Activated CD8-positive, alpha-beta memory T cell treated with anti-CD3 and anti-CD28 coated beads, Interleukin-2, amount 50 U/mL, for 1 hour (primary cell): ENCODE data around the gene FTCD.
"Not testable (repeated sequence)": the region's sequence is repeated elsewhere in the genome, so short reads cannot be mapped to it uniquely, and the experiment has no call there.

Experiments
- DNase-seq: peaks from one replicate; pipeline ENCODE4 v3.0.0-alpha.2; 2020; ENCODE audit errors: extremely low read depth

The FTCD gene

DNA sequence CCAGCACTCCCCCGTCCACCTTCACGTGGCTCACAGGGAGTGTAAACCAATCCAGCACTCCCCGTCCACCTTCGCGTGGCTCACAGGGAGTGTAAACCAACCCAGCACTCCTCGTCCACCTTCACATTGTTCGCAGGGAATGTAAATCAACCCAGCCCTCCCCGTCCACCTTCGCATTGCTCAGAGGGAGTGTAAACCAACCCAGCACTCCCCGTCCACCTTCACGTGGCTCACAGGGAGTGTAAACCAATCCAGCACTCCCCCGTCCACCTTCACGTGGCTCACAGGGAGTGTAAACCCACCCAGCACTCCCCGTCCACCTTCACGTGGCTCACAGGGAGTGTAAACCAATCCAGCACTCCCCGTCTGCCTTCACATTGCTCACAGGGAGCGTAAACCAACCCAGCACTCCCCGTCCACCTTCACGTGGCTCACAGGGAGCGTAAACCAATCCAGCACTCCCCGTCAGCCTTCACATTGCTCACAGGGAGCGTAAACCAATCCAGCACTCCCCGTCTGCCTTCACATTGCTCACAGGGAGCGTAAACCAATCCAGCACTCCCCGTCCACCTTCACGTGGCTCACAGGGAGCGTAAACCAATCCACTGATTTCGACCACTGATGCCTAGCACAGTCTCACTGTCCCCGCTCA, 14.9 kb downstream of the FTCD start:
- not testable (repeated sequence) for DNase-seq

DNA sequence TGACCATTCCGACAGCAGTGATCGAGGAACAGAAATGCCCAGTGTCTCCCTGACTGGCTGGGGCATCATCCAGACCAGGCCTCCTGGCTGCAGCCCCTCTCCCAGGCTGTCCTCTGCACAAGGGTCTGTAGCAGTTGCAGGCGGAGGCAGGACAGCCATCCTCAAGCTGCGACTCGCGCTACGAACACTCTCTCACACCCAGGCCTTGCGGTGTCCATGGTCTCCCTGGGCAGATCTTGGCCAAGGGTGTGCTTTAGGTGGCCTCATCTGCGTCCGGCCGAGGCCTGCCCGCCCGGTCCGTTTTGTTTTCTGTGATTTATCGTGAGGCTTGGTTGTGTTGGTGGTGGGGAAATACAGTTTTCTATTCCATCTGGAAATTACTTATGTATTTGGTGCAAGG, 15.7 kb downstream of the FTCD start:
- no peak for DNase-seq

DNA sequence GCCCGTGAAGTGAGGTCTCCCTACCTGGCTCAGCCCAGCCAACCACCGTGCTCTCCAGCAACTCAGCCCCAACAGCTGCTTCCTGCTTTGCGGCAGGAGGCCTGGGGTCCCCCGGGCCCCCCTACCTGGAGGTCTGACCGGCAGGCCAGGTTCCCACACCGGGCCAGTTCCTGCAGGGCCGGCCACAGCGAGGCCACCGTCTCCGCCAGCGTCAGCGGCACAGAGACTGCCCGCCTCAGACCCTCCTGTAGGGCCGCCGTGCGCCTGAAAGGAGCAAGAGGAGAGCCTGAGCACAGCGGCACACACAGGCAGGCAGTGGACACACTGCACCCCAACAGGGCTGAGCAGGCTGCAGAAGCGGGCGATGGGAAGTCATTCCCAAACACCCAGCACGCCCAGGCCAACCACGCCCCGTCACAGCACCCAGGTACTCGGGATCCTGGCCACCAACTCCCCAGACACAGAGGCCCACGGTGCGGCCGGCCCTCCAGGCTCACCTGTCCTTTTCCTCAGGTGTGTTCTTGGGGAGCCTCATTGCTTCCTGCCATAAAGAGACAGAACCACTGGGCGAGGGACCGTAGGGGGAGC, 16.9 kb downstream of the FTCD start:
- DNase-seq: no peak

DNA sequence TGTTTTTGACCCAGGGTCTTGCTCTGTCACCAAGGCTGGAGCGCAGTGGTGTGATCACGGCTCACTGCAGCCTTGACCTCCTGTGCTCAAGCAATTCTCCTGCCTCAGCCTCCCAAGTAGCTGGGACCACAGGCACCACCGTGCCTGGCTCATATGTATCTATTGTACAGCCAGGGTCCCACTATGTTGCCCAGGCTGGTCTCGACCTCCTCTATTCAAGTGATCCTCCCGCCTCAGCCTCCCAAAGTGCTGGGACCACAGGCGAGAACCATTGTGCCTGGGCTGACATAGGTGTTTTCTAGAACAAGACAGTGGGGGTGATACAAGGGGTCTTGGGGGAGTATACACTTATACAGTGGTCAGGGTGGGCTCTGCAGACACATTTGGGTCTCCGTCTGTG, 17.5 kb downstream of the FTCD start:
- no peak for DNase-seq

DNA sequence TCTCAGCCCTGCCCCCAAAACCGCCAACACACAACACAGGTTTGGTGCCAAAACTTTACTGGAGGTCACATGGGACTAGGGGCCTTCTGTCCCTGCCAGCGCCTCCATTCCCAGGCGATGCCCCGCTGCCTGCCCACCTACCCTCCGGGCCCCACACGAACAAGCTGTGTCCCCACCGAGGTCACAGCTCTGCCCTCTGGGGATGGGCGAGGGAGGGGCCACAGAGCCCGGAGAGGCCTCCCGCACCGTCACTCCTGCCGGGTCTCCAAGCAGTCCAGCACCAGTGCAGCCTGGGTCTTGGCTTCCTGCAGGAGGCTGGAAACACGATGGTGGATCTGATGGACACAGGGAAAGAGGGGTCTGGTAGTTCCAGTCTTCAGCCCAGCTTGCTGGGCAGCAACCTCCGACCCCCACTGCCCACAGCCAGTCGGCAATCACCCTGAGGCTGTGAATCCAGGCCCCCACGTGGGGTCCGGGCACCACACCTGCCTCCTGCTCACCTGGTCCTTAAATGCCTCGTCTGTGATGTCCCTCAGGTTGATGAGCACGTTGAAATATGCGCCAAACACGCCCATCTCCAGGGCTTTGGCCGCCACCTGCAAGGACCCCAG, 18.5 kb downstream of the FTCD start:
- DNase-seq: no peak

DNA sequence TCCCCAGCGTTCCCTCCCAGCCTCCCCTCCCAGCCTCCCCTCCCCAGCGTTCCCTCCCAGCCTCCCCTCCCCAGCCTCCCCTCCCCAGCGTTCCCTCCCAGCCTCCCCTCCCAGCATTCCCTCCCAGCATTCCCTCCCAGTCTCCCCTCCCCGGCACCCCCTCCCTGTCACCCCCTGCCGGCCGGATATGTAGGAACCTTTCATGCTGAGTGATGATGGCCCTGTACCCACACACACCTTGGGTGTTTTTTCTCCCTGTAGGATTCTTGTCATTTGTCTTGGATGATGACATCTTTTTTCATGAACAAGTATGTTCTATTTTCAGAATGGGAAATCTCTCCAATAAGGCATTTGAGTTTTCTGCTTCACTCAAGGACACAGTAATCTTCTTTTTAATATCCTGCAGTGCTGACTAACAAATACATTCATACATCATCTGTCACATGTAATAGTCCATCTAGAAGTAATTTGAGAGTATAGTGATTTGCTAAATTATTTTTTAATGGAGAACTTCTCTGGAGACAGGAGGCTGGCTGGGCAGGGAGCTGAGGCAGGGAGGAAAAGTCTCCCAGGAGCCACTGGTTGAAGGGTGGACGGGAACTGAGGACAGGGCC, 19.5 kb downstream of the FTCD start:
- no peak for DNase-seq

DNA sequence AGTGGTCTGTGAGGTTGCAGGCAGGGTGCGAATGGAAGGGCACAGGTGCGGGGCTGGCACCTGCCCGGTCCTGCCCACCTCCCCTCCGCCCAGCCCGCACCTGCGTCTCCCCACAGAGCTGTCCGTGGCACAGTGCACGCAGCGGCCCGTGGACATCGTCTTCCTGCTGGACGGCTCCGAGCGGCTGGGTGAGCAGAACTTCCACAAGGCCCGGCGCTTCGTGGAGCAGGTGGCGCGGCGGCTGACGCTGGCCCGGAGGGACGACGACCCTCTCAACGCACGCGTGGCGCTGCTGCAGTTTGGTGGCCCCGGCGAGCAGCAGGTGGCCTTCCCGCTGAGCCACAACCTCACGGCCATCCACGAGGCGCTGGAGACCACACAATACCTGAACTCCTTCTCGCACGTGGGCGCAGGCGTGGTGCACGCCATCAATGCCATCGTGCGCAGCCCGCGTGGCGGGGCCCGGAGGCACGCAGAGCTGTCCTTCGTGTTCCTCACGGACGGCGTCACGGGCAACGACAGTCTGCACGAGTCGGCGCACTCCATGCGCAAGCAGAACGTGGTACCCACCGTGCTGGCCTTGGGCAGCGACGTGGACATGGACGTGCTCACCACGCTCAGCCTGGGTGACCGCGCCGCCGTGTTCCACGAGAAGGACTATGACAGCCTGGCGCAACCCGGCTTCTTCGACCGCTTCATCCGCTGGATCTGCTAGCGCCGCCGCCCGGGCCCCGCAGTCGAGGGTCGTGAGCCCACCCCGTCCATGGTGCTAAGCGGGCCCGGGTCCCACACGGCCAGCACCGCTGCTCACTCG, 23.3 kb downstream of the FTCD start:
- no peak for DNase-seq

DNA sequence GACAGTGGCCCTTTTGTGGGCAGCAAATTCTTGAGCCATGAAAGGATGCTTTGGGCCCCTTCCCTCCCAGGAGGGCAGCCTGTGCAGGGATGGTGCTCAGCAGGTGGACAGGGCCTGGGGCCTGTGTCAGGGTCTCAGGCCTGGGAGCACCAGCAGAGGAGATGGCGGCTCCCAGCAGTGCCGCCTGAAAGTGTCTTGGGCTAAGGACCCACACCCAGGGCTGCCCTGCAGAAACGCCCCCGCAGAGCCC, 23.9 kb downstream of the FTCD start:
- no peak for DNase-seq

DNA sequence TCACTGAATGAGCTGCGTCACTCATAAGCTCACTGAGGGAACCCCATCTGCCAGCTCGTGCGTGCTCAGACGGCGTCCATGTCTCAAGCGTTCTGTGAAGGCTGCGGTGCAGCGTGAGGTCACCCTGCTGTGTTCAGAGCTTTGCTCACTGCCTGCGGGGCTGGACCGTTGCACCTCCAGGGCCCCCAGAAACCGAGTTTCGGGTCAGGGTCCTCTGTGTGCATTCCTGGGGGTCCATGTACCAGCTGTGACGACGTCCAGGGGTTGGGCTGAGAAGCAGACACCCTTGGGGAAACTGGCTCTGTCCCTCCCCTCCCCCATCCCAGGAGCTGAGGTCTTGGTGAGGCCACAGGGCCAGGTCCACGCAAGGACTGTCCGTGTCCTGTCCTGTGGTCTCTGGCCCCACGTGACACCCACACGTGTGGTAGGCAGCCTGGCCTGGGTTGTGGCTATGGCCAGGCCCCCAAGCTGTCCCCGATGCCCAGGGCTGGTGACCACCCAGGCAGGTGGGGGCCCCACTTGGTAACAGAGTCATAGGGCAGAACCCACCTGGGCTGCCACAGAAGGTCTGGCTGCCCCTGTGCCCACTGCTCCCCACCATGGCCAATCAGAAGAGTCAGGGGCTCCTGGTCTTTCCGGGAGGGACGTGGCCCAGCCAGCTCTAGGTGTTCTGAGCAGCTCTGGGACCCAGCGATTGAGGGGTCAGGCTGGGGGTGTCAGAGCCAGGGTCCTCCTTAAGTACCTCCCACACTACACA, 24.4 kb downstream of the FTCD start:
- DNase-seq: no peak

DNA sequence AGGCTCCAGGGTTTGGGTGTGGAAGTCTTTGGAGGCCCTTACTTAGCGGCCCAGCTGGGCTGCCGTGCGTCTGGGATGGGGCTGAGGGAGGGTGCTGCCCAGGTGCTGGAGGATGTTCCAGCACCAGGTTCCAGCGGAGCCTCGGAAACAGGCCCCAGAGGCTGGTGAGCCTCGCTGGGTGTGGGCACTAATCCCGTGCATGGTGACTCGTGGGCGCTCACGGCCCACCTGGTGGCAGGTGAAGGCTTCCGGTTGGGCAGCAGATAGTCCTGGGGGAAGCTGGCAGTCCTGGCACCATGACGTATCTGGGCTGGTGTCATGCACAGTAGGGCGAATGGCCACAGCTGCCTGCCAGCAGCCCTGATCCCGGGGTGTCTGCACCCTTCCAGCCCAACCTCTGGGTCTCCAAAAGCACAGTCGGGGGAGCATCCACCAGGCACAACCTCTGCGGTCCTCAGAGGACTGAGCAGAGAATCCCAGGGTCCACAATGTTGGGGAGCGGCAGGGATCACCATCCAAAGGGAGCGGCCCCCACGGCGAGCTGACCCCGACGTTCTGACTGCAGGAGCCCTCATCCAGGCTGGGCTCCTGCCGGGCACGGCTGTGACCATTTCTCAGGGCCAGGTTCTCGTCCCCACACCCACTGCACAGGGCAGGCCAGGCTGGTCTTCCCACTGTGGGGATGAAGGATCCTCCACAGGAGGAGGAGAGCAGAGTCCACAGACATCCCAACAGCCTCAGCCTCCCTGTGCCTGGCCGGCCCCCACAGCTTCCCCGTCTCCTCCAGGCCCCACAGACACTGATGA, 25.3 kb downstream of the FTCD start:
- DNase-seq: no peak

DNA sequence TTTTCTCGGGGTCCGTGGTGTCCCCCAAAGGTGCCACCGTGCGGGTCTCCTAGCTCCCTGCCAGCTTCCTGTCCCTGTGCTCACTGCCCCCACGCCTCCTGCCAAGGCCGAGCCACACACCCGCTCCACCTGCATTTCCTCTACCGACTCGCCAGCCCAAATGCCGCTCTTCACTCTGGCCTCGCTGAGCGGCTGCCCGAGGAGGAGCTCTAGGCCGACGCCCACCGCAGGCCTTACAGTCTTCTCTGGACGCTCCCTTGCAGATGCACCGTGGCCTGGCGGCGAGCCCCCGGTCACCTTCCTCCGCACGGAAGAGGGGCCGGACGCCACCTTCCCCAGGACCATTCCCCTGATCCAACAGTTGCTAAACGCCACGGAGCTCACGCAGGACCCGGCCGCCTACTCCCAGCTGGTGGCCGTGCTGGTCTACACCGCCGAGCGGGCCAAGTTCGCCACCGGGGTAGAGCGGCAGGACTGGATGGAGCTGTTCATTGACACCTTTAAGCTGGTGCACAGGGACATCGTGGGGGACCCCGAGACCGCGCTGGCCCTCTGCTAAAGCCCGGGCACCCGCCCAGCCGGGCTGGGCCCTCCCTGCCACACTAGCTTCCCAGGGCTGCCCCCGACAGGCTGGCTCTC, 26.3 kb downstream of the FTCD start:
- no peak for DNase-seq

DNA sequence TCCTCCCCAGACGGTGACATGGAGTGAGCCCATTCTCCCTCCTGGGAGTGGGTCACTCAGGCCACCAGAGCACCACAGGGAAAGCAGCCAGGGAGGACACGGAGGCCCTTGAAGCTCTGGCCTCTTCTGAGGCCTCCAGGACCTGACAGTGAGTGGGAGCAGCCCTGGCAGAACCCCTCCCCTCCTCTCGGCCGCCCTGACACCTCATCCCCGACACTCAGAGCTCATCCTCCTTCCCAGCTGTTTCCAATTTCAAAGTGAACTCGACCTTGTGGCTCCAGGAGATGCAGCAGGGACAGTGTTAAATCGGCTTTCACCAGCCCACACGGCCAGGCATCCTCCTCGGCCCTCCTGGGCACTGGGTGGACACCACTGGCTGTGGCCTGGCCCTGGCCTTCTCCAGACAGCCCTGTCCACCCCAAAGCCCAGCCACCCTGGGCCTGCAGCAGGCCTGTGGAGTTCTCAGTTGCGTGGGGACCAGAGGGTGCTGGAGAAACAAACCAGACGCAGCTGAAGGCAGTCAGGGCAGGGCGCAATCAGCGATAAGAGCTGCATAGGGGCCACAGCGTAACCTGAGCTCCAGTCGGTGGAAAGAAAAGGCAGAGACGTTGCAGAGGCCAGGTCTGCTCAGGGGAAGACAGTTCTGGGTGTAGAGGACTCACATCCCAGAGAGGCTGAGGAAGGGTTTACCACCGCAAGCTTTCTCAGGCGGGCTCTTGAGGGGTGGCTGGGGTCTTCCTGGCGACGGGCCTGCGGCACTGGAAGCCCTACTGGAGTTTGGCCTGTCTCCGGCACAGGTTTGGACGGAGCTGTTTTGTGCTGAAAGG, 27.1 kb downstream of the FTCD start:
- no peak for DNase-seq

DNA sequence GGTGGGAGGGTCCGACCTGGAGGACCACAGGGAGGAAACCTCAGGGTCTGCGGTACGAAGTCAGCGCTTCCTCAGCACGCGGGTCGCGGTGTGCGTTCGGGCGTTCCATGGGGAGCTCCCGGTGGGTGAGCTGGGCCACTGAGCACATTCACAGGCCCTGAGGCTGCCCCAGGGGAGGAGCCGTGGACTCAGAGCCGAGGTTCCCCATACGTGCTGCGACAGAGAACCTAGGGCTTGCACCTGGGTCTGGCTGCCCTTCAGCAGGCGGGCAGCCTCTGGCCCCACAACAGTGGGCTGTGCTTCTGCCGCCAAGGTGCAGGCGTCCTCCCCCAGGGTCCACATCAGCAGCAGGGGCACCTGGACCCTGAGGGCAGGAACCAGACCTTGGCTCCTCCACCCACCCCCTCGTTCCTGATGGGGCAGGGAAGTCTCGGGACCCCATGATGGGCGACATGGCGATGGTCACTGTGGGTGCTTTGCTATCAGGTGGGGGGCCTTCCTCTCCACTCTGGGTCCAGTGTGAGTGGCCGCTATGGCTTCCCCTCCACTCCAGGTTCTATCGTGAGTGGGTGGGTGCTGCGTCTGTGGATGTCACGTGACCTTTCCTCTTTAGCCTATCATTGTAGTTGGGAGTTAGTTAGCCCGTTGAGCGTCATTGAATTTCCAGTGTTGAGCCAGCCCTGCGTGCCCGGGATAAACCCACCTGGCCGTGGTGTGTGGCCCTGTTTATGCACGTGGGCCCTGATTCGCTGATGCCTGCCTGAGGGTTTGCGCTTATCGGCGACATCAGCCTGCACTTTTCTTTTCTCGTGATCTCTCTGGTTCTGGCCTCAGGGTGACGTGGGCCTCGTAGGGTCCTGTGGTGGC, 27.9 kb downstream of the FTCD start:
- DNase-seq: no peak

DNA sequence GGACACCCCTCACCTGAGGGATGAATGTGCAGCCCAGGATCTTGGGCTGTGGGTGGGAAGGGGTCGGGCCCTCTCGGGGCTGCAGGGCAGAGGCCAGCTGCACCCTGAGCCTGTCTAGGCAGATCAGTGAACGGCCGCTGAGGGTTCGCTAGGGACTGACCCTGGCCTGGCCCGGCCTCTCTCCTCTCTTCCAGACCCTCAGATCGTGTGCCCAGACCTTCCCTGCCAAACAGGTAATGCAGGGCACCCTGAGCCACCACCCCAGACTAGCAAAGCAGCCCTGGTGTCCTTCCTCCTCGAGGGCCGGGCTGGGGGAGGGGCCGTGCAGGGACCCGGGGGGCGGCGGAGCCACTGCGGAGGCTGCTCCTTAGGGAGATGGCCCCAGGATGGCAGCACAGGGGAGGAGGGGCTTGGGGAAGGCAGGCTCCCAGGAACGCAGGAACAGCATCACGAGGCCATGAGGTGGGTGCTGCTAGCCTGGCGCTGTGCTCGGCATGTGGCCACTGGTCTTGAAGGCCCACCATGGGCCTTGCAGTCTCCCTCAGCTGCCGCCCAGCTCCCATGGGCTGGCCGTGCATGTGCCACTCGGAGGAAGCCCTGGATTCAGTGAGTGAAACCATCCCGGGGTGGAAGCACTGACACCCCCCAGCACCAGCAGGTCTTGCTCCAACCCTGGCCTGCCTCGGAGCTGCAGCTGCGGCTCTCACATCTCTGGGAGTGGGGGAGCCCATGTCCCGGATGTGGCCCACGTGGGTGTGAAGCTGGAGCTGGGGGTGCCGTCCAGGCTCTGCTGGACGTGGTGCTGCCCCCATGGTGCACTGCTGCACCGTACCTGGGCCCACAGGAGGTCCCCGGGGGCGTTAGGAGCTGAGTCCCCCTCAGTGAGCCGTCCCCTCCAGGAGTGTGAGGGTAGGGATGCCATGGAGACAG, 28.8 kb downstream of the FTCD start:
- no peak for DNase-seq

DNA sequence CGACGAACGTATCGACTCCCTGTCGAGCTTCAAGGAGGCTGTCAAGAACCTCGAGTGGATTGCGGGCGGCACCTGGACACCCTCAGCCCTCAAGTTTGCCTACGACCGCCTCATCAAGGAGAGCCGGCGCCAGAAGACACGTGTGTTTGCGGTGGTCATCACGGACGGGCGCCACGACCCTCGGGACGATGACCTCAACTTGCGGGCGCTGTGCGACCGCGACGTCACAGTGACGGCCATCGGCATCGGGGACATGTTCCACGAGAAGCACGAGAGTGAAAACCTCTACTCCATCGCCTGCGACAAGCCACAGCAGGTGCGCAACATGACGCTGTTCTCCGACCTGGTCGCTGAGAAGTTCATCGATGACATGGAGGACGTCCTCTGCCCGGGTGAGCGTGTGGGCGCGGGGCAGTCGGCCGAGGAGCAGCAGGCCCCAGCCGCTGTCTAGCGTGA, 29.5 kb downstream of the FTCD start:
- DNase-seq: no peak

DNA sequence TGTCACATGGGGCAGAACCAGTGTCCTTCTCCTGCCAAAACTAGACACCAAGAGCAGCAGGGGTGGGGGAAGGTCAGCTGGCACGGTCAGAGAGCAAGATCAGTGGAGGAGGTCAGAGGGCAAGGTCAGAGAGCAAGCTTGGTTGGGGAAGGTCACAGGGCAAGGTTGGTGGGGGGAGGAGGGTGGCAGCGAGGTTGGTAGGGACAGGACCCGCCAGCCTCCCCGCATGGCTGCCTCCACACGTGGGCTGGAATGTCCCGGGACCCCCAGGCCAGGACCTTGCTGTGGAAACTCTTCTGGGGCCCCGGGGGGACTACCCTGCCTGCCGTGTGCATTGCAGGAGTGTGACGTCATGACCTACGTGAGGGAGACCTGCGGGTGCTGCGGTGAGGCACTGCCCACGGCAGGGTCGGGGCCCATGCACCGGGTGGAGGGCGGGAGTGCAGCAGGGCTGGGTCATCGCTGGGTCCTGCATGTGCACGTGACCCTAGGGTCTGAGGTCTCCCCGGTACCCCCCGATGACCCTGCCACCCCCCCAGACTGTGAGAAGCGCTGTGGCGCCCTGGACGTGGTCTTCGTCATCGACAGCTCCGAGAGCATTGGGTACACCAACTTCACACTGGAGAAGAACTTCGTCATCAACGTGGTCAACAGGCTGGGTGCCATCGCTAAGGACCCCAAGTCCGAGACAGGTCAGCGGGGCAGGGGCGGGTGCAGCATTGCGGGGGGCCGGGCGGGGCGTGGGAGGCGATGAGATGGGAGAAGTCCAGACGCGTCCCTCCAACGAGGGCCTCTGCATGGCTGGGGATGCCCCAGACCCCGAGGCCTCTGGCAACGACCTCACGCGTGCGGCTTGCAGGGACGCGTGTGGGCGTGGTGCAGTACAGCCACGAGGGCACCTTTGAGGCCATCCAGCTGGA, 30.2 kb downstream of the FTCD start:
- no peak for DNase-seq
